Suprapubic skin (tissue), 4 donors: ENCODE results near the gene IYD. TPM values are rescaled to one million over a fixed set of nuclear protein-coding genes. Genes with fewer than 3 reads are reported as not detected.
"Not testable (repeated sequence)": the region's sequence is repeated elsewhere in the genome, so short reads cannot be mapped to it uniquely, and the experiment has no call there.

ENCODE experiments used
- DNase-seq, 2 donors: peaks; one replicate each; pipeline ENCODE4 v3.0.0-alpha.2; 2019; ENCODE audit warnings: low spot score in 2 of 2
- H3K27ac ChIP-seq: fragments of 200-600 bp; sonication (generic); one replicate; pipeline ENCODE4 v1.5.1; 2019
- H3K27me3 ChIP-seq: fragments of 200-600 bp; sonication (generic); one replicate; pipeline ENCODE4 v1.5.1; 2019
- H3K36me3 ChIP-seq: fragments of 200-600 bp; sonication (generic); one replicate; pipeline ENCODE4 v1.5.1; 2019
- H3K4me1 ChIP-seq: fragments of 200-600 bp; sonication (generic); one replicate; pipeline ENCODE4 v1.5.1; 2019
- H3K4me3 ChIP-seq: fragments of 200-600 bp; sonication (generic); one replicate; pipeline ENCODE4 v1.5.1; 2019; ENCODE audit warnings: mild to moderate bottlenecking
- H3K9me3 ChIP-seq: fragments of 200-600 bp; sonication (generic); one replicate; pipeline ENCODE4 v1.5.1; 2019
- EP300 ChIP-seq: sonication (generic); formaldehyde crosslinking; IDR thresholded peaks from one replicate; pipeline ENCODE4 v1.6.1; 2017; ENCODE audit warnings: antibody characterized with exemption
- POLR2A ChIP-seq, 2 donors: fragments of 450-650 bp; IDR thresholded peaks; one replicate each; pipeline ENCODE4 v1.6.1; 2017; ENCODE audit warnings: antibody characterized with exemption in 2 of 2, mild to moderate bottlenecking in 2 of 2, moderate library complexity in 2 of 2
- POLR2AphosphoS5 ChIP-seq, 3 donors: sonication (generic); formaldehyde crosslinking; IDR thresholded peaks; one replicate each; pipeline ENCODE4 v1.6.1; 2017; ENCODE audit warnings: antibody characterized with exemption in 3 of 3
- WGBS: methylation state at CpG from one replicate; pipeline ENCODE4 v1.1.5; 2018; 5-methylcytosine and 5-hydroxymethylcytosine counted together
- total RNA-seq, 4 donors: library from RNA; depleted of rRNA; stranded (reverse); fragments of >200 nt; gene quantifications; one replicate each; pipeline ENCODE4 v1.1.0, GENCODE V29; 2016
- TF ChIP-seq, protein P1 (sequence below), 2 donors: fragments of 200-600 bp in 1 of 2; fragments of 450-650 bp in 1 of 2; sonication (generic) in 1 of 2; IDR thresholded peaks; one replicate each; pipeline ENCODE4 v1.5.1; 2016 to 2019; ENCODE audit warnings: antibody characterized with exemption in 2 of 2, mild to moderate bottlenecking in 1 of 2, moderate library complexity in 1 of 2

Gene IYD
- total RNA-seq, 4 donors from 2014 or later, result 0.13 to 3.0 (median 1.6) TPM

- H3K36me3 ChIP-seq, result no peaks in the 10 kb centered on the region
- no peak overlapping the region for H3K4me3 ChIP-seq
- H3K27ac ChIP-seq, result no peak overlapping the region
- DNase-seq, result no peak
- TF ChIP-seq, protein P1, sequence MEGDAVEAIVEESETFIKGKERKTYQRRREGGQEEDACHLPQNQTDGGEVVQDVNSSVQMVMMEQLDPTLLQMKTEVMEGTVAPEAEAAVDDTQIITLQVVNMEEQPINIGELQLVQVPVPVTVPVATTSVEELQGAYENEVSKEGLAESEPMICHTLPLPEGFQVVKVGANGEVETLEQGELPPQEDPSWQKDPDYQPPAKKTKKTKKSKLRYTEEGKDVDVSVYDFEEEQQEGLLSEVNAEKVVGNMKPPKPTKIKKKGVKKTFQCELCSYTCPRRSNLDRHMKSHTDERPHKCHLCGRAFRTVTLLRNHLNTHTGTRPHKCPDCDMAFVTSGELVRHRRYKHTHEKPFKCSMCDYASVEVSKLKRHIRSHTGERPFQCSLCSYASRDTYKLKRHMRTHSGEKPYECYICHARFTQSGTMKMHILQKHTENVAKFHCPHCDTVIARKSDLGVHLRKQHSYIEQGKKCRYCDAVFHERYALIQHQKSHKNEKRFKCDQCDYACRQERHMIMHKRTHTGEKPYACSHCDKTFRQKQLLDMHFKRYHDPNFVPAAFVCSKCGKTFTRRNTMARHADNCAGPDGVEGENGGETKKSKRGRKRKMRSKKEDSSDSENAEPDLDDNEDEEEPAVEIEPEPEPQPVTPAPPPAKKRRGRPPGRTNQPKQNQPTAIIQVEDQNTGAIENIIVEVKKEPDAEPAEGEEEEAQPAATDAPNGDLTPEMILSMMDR (IDR thresholded peaks at IDR 0.05), result no peak
- TF ChIP-seq POLR2AphosphoS5 (IDR thresholded peaks at IDR 0.05) (no peak), POLR2A (IDR thresholded peaks at IDR 0.05) (no peak), EP300 (no peak)
- 65% methylated on average over 1 of the region's 1 CpG for WGBS
- H3K4me1 ChIP-seq, result peaks cover 4% of the 10 kb centered on the region
- no peaks in the 10 kb centered on the region for H3K9me3 ChIP-seq
- H3K27me3 ChIP-seq, result no peaks in the 10 kb centered on the region
Measured at GRCh38 chr6:150372051-150372450, 3.2 kb downstream of the IYD start.

GRCh38 chr6:150373260-150373701 lies 4.5 kb downstream of the IYD start:
- peaks cover 4% of the 10 kb centered on the region for H3K4me1 ChIP-seq
- peak in 1 of 2 donors; percentile 73 for DNase-seq
- H3K27me3 ChIP-seq, result no peaks in the 10 kb centered on the region
- TF ChIP-seq EP300 (no peak), POLR2A (IDR thresholded peaks at IDR 0.05) (no peak), POLR2AphosphoS5 (IDR thresholded peaks at IDR 0.05) (no peak)
- TF ChIP-seq, protein P1 (IDR thresholded peaks at IDR 0.05), result no peak
- H3K4me3 ChIP-seq, result no peak overlapping the region
- H3K36me3 ChIP-seq, result no peaks in the 10 kb centered on the region
- 45% methylated on average over 2 of the region's 2 CpGs for WGBS
- H3K9me3 ChIP-seq, result no peaks in the 10 kb centered on the region
- peak overlapping the region; percentile 57 for H3K27ac ChIP-seq

DNA sequence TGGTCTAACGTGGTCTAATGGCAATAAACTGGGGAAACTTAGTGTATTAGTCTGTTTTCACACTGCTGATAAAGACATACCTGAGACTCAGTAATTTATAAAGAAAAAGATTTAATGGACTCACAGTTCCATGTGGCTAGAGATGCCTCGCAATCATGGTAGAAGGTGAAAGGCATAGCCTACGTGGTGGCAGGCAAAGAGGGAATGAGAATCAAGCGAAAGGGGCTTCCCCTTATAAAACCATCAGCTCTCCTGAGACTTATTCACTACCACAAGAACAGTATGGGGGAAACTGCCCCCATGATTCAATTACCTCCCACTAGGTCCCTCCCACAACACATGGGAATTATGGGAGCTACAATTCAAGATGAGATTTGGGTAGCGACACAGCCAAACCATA lies 5.5 kb downstream of the IYD start:
- DNase-seq, H3K27me3 ChIP-seq, H3K9me3 ChIP-seq, H3K36me3 ChIP-seq, H3K27ac ChIP-seq, H3K4me3 ChIP-seq, H3K4me1 ChIP-seq: not testable (repeated sequence)
- WGBS, result 55% methylated on average over 5 of the region's 5 CpGs

DNA sequence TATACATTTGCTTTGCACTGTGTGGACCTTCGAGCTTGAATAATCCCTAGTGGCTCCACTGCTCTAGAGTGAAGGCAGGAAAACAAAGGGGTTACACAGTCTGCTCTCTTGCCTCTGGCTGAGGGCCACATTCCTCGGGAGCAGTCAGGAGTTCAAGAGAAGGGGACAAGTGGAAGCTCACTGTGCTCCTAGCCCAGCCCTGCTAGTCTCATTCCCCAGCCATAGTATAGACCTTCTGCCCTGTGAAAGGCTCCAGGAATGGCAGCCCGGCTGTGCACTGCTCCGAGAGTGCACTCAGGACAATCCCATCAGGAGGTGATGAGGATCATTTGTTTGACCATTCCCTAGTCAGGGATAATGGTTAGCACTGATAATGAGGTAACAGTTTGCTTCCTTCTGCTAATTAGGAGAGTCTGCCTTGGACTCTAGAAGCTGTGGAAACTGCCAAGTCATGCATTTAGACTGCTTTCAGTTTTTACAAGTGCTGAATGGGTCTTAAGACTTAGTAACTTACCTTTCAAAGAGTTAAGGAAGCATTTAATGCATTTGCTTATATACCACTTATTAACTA lies 8.5 kb downstream of the IYD start:
- H3K4me1 ChIP-seq, result peaks cover 4% of the 10 kb centered on the region
- no peak for TF ChIP-seq POLR2A (IDR thresholded peaks at IDR 0.05)
- TF ChIP-seq, protein P1 (IDR thresholded peaks at IDR 0.05), result no peak
- TF ChIP-seq EP300, result no peak
- no peak for TF ChIP-seq POLR2AphosphoS5 (IDR thresholded peaks at IDR 0.05)
- no peak overlapping the region for H3K27ac ChIP-seq
- H3K27me3 ChIP-seq, result no peaks in the 10 kb centered on the region
- WGBS, result 36% methylated on average over 2 of the region's 4 CpGs
- no peaks in the 10 kb centered on the region for H3K36me3 ChIP-seq
- no peak overlapping the region for H3K4me3 ChIP-seq
- no peaks in the 10 kb centered on the region for H3K9me3 ChIP-seq
- DNase-seq, result no peak

GRCh38 chr6:150380256-150380655 lies 11.4 kb downstream of the IYD start:
- no peaks in the 10 kb centered on the region for H3K4me1 ChIP-seq
- H3K9me3 ChIP-seq, result no peaks in the 10 kb centered on the region
- TF ChIP-seq, protein P1 (IDR thresholded peaks at IDR 0.05), result no peak
- no peak for TF ChIP-seq POLR2AphosphoS5 (IDR thresholded peaks at IDR 0.05)
- no peaks in the 10 kb centered on the region for H3K27me3 ChIP-seq
- H3K4me3 ChIP-seq, result no peak overlapping the region
- 67% methylated on average over 1 of the region's 1 CpG for WGBS
- no peak for DNase-seq
- no peak overlapping the region for H3K27ac ChIP-seq
- no peaks in the 10 kb centered on the region for H3K36me3 ChIP-seq

- no peak overlapping the region for H3K4me3 ChIP-seq
- H3K27ac ChIP-seq, result no peak overlapping the region
- H3K4me1 ChIP-seq, result no peaks in the 10 kb centered on the region
- no peaks in the 10 kb centered on the region for H3K36me3 ChIP-seq
- no peak for TF ChIP-seq EP300
- TF ChIP-seq POLR2A (IDR thresholded peaks at IDR 0.05), result no peak
- no peak for TF ChIP-seq POLR2AphosphoS5 (IDR thresholded peaks at IDR 0.05)
- TF ChIP-seq, protein P1 (IDR thresholded peaks at IDR 0.05), result no peak
- peaks cover 2% of the 10 kb centered on the region for H3K27me3 ChIP-seq
- no peak for DNase-seq
- 80% methylated on average over 4 of the region's 4 CpGs for WGBS
- H3K9me3 ChIP-seq, result no peaks in the 10 kb centered on the region
Measured at GRCh38 chr6:150382171-150382570, 13.4 kb downstream of the IYD start.
